Stimulated activated CD4-positive, alpha-beta T cell treated with anti-CD3 and anti-CD28 coated beads, TNF-alpha, amount 100 ng/mL, for 1 hour (primary cell): Measurements from ENCODE around the gene INO80D.
A peak's percentile ranks its signal among the peaks of the same experiment; 100 is the strongest.

Experiments used
- DNase-seq, 3 donors: peaks; one replicate each; pipeline ENCODE4 v3.0.0-alpha.2; 2020; ENCODE audit warnings: low read depth in 3 of 3, low spot score in 1 of 3

INO80D gene

DNA sequence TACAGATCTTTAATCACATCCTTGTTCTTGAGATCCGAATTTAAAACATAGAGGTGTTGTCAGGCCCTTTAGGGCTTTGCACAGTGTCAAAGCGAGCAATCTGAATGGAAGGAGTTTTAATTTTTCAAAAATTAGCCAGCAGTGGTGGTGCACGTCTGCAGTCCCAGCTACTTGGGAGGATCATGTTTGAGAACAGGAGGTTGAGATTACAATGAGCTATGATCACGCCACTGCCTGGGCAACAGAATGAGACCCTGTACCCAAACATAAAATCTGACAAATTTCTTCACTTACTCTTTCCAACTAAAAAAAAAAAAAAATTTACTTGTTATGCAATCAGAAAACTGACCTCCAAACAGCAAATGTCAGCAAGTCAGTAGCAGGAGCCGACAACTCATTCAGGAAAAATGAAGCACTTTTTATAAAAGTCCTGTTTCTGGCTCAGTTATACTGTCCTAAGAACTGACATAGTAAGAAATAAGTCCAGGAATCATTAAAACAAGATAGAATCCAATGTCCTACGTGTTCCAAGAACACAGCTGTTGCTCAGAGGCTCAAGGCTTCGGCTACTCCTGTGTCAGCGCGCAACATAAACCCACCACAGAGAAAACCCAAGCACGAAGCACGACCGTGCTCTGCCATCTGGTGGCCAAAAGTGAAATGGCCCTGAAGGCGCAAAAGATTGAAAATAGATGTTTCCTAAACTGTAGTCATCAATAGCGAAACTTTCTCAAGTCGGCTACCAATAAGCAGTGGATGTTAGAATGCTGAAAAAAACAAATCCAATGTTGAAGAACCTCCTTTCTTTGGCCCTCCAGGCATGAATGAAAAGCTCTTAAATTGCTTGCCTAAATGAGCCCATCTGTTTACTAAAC is 138.1 kb downstream of the INO80D start:
- peak in 2 of 3 donors; percentile 8 to 47 for DNase-seq

DNA sequence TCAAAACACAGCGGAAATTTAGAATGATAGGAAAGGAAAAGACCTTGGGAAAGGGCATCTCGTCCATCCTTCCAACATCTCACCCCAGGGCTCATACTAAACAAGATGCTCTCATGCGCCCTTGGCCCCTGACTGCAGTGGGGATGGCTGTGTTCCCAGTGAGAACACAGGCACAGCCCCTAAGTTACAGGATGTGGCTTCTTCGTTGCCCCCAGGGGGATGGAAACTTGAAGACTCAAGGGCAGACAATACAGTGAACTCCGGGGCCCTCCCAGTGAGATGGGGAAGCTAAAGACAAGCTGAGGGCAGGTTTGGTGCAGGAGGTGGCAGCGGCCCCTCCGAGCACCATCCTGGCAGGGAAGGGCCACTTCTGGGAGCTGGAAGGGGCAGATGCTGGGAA is 139.7 kb downstream of the INO80D start:
- no peak for DNase-seq
